HFFc6 (cell line): Measurements from ENCODE around the gene TPBGL. TPM values are rescaled to one million over a fixed set of nuclear protein-coding genes. Genes with fewer than 3 reads are reported as not detected.

Experiments
- DNase-seq: peaks from one replicate; pipeline ENCODE4 v3.0.0-alpha.2; 2018
- H3K27ac Mint-ChIP-seq: 2 replicates; pipeline ENCODE4 v1.8.0; 2020; ENCODE audit warnings: mild to moderate bottlenecking, mixed read lengths
- H3K27me3 Mint-ChIP-seq: 2 replicates; pipeline ENCODE4 v1.8.0; 2021; ENCODE audit warnings: mild to moderate bottlenecking, moderate library complexity, mixed read lengths; ENCODE audit not compliant: insufficient read depth
- H3K36me3 Mint-ChIP-seq: 2 replicates; pipeline ENCODE4 v1.8.0; 2021; ENCODE audit warnings: low read depth, mixed read lengths
- H3K4me1 Mint-ChIP-seq: 2 replicates; pipeline ENCODE4 v1.8.0; 2020; ENCODE audit warnings: low read depth, mixed read lengths
- H3K4me3 Mint-ChIP-seq: 2 replicates; pipeline ENCODE4 v1.8.0; 2020; ENCODE audit warnings: mild to moderate bottlenecking, moderate library complexity, mixed read lengths
- H3K9me3 Mint-ChIP-seq: 2 replicates; pipeline ENCODE4 v1.8.0; 2020; ENCODE audit warnings: mild to moderate bottlenecking, mixed read lengths
- total RNA-seq, 6 experiments: library from RNA; stranded (reverse); fragmentation: NEBNext Ultra II Directional; extraction: Animal tissue kit (Norgen Biotek cat#: 25700); gene quantifications; 2 replicates in 1 of 6; 3 replicates in 5 of 6; pipeline ENCODE4 v1.2.3, GENCODE V29; 2021
- TF ChIP-seq, protein P1 (sequence below): fragments of 200-600 bp; sonication (generic); IDR thresholded peaks from 2 replicates; pipeline ENCODE4 v1.5.0; 2021; ENCODE audit warnings: antibody characterized with exemption, mild to moderate bottlenecking

The TPBGL gene
- total RNA-seq, 6 experiments from 2014 or later: not detected

DNA sequence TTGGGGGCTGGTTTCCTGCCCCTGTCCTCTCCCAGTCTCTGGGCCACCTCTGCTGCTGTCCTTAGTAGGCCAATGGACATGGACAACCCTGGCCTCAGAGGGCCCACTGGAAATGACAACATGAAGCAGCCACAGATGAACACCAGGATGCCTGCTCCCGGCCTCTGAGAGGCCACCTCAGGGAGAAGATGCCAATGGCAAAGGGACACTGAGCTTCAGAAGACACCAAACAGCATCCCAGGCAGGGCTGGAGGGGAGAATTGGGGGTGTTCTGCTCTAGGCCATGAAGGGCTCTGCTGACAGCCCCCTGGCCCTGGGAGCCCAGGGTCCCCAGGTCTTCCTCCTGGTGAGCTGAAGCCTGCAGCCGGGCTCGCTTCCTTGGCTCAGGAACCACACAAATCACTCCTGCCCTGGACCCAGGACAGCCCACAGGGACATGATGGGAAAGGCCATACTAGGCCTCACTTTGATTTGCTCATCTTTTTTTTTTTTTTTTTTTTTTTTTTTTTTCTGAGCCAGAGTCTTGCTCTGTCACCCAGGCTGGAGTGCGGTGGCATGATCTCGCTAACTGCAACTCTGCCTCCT is 45.3 kb downstream of the TPBGL start:
- Mint-ChIP-seq H3K27me3 (peaks cover 1% of the 10 kb centered on the region), H3K4me3 (no peak overlapping the region), H3K4me1 (peaks cover 9% of the 10 kb centered on the region), H3K9me3 (no peaks in the 10 kb centered on the region), H3K36me3 (no peaks in the 10 kb centered on the region), H3K27ac (no peak overlapping the region)
- DNase-seq: no peak
- TF ChIP-seq, protein P1, sequence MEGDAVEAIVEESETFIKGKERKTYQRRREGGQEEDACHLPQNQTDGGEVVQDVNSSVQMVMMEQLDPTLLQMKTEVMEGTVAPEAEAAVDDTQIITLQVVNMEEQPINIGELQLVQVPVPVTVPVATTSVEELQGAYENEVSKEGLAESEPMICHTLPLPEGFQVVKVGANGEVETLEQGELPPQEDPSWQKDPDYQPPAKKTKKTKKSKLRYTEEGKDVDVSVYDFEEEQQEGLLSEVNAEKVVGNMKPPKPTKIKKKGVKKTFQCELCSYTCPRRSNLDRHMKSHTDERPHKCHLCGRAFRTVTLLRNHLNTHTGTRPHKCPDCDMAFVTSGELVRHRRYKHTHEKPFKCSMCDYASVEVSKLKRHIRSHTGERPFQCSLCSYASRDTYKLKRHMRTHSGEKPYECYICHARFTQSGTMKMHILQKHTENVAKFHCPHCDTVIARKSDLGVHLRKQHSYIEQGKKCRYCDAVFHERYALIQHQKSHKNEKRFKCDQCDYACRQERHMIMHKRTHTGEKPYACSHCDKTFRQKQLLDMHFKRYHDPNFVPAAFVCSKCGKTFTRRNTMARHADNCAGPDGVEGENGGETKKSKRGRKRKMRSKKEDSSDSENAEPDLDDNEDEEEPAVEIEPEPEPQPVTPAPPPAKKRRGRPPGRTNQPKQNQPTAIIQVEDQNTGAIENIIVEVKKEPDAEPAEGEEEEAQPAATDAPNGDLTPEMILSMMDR: no peak

- Mint-ChIP-seq H3K4me1 (peaks cover 9% of the 10 kb centered on the region), H3K27me3 (peaks cover 1% of the 10 kb centered on the region), H3K9me3 (no peaks in the 10 kb centered on the region), H3K4me3 (no peak overlapping the region), H3K27ac (no peak overlapping the region), H3K36me3 (no peaks in the 10 kb centered on the region)
- TF ChIP-seq, protein P1: no peak
- DNase-seq: peak; percentile 32
These were observed 46.4 kb downstream of the TPBGL start for GRCh38 chr11:75286826-75287465.

- TF ChIP-seq, protein P1: no peak
- Mint-ChIP-seq H3K27me3 (peaks cover 1% of the 10 kb centered on the region), H3K4me3 (no peak overlapping the region), H3K36me3 (no peaks in the 10 kb centered on the region), H3K9me3 (no peaks in the 10 kb centered on the region), H3K4me1 (peaks cover 9% of the 10 kb centered on the region), H3K27ac (no peak overlapping the region)
- no peak for DNase-seq
These were observed 47.0 kb downstream of the TPBGL start for GRCh38 chr11:75287579-75287978.

- no peak overlapping the region for H3K4me3 Mint-ChIP-seq
- H3K27ac Mint-ChIP-seq: 0 out of 2 replicates have a peak overlapping the region, but pooled peaks have one; percentile 10
- peaks cover 1% of the 10 kb centered on the region for H3K27me3 Mint-ChIP-seq
- no peaks in the 10 kb centered on the region for H3K36me3 Mint-ChIP-seq
- TF ChIP-seq, protein P1: no peak
- no peak for DNase-seq
- no peaks in the 10 kb centered on the region for H3K9me3 Mint-ChIP-seq
- H3K4me1 Mint-ChIP-seq: peaks cover 9% of the 10 kb centered on the region
These were observed 48.9 kb downstream of the TPBGL start for GRCh38 chr11:75289511-75289760.

- Mint-ChIP-seq H3K27me3 (peaks cover 1% of the 10 kb centered on the region), H3K4me3 (no peak overlapping the region), H3K36me3 (no peaks in the 10 kb centered on the region), H3K9me3 (no peaks in the 10 kb centered on the region), H3K4me1 (peaks cover 9% of the 10 kb centered on the region), H3K27ac (no peak overlapping the region)
- TF ChIP-seq, protein P1: no peak
- no peak for DNase-seq
These were observed 49.3 kb downstream of the TPBGL start for GRCh38 chr11:75289919-75290318.
